ENCODE measurements around the gene SLC16A1. TPM values are rescaled to one million over a fixed set of nuclear protein-coding genes. Genes with fewer than 3 reads are reported as not detected.
A peak's percentile ranks its signal among the peaks of the same experiment; 100 is the strongest.
"Not testable (repeated sequence)": the region's sequence is repeated elsewhere in the genome, so short reads cannot be mapped to it uniquely, and the experiment has no call there.

Gene SLC16A1
- total RNA-seq, result 10 to 100 TPM; 55.6 to 70.5 TPM

DNA sequence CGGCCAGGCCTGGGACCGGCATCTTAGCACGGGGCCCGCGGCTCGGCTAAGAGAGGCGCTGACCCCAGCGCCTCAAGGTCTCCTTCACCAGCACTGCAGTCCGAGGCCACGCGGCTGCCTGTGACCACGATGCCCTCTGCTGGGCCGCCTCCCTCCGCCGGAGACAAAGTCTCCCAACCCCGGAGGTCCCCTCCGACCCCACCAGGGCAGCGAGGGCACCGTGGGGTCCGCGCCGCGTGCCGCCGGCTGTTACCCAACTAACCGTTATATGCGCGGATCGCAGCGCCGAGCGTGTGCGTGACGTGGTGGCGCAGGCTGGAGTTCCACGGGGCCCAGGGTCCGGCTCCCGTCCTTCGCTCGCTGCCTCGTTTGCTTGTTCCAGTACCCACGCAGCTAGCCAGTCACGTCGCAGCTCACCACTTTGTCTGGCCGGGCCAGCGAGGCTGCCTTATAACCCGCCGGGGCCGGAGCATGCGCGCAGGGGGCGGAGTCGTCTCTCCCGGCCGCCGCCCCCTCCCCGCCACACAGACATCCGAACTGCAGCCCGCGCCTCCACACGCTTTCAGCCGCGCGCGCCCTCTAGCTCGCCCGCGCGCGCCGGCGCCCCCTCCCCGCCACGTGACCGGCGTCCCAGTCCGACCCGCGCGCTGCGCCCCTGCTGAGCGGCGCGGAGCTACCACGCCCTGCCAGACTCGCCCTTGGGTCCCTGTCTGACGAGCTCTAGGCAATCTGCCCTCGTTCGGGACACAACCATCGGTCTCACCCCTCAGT is at the start of gene SLC16A1:
Gene SLC16A1 (minus strand): TSS at position 424 of the 771 bp plus-strand sequence. CDS start 26,888 bp downstream, outside the sequence.
- peak; percentile 93 to 94 for DNase-seq
- Mint-ChIP-seq H3K9me3 (no peaks in the 10 kb centered on the region), H3K4me1 (ENCODE audit: low read depth) (peaks cover 72% of the 10 kb centered on the region)

DNA sequence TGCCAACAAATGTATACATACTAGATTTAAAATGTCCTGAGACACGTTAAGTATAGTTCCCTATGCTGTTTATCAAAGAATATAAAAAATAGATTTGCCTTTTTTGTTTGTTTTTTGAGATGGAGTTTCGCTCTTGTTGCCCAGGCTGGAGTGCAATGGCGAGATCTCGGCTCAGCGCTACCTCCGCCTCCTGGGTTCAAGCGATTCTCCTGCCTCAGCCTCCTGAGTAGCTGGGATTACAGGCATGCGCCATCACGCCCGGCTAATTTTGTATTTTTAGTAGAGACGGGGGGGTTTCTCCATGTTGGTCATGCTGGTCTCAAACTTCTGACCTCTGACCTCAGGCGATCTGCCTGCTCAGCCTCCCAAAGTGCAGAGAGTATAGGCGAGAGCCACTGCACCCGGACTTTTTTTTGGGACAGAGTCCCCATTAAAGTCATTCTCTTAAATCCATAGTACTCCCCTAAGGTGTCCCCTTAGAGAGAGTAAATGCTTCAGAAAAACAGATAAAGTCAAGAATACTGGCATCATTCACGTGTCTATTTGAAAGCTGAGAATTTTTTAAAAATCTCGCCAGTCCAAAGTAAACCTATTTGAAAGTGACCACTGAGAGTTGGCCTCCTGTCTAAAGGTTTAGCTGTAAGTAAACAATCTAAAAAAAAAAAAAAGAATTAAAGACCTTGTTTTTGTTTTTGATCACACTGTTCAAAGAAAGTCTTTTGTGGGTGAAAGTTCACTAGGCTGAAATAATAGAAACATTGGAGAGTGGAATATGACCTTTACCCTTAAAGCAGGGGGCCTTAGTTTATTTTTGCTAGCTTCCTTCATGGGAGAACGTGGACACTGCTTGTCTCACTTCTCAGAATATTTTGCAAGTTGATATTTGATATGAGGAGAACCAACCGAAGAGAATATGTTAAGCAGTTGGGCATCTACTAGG is 48.0 kb upstream of the SLC16A1 start:
- Mint-ChIP-seq H3K4me1 (ENCODE audit: low read depth) (no peaks in the 10 kb centered on the region), H3K27me3 (ENCODE audit: low read depth) (no peaks in the 10 kb centered on the region), H3K36me3 (ENCODE audit: insufficient read depth in 2 of 2) (peaks cover 0 to 6% of the 10 kb centered on the region in 2 donors), H3K9me3 (no peaks in the 10 kb centered on the region), H3K4me3 (no peak overlapping the region), H3K27ac (no peak overlapping the region)
- no peak for ATAC-seq (replicated peaks in 1 of 2)
- DNase-seq, result no peak

More for the DNA sequence above, at the start of gene SLC16A1:
- H3K4me3 Mint-ChIP-seq, result peak within 1 kb of the TSS; percentile 90 to 100
- ATAC-seq (replicated peaks in 1 of 2), result peak; percentile 76 to 77
- peak within 1 kb of the TSS; percentile 88 for H3K27ac Mint-ChIP-seq
- no peaks in the 10 kb centered on the region for H3K27me3 Mint-ChIP-seq (ENCODE audit: low read depth)
- H3K36me3 Mint-ChIP-seq (ENCODE audit: insufficient read depth in 2 of 2), result peaks cover 9 to 21% of the 10 kb centered on the region in 2 donors

- no peak overlapping the region for H3K4me3 Mint-ChIP-seq
Observed at GRCh38 chr1:113002297-113002696, 46.3 kb upstream of the SLC16A1 start.

DNA sequence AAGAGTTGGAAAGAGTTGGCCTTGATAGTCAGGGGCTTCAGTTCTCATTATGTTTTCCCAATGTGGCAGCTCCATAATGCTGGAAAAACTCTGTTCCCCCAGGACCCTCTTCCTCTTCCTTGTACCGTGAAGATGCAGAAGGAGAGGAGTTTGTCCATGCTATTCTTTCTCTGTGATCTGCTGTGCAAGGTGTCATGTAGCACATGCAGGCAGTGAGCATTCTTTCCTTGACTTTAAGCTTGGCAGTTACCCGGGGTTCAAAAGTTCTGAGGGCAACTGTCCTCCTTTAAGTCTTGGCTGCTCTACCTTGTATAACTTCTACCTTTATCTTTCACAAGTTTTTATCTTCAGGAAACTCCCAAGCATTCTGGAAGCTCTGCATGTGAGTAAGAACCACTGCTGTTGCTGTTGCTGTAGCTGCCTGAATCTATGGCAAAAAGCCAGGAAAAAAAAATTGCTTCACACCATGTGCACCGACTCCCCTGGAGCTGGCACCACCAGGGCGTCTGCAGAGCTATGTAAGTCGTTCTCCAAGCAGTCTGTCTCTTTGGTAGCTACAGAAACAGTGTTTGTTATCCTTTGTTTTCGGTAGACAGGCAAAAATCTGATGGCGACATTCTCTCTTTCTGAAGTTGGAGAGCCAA is 42.7 kb upstream of the SLC16A1 start:
- H3K4me3 Mint-ChIP-seq, result no peak overlapping the region
- peaks cover 2 to 6% of the 10 kb centered on the region in 2 donors for H3K36me3 Mint-ChIP-seq (ENCODE audit: insufficient read depth in 2 of 2)
- H3K4me1 Mint-ChIP-seq (ENCODE audit: low read depth), result no peaks in the 10 kb centered on the region
- ATAC-seq (replicated peaks in 1 of 2), result no peak
- no peaks in the 10 kb centered on the region for H3K27me3 Mint-ChIP-seq (ENCODE audit: low read depth)
- DNase-seq, result no peak
- H3K9me3 Mint-ChIP-seq, result no peaks in the 10 kb centered on the region
- no peak overlapping the region for H3K27ac Mint-ChIP-seq

More at GRCh38 chr1:113002297-113002696, 46.3 kb upstream of the SLC16A1 start:
- Mint-ChIP-seq H3K36me3 (ENCODE audit: insufficient read depth in 2 of 2) (peaks cover 0 to 6% of the 10 kb centered on the region in 2 donors), H3K27ac (no peak overlapping the region), H3K9me3 (no peaks in the 10 kb centered on the region), H3K27me3 (ENCODE audit: low read depth) (no peaks in the 10 kb centered on the region), H3K4me1 (ENCODE audit: low read depth) (no peaks in the 10 kb centered on the region)
- ATAC-seq (replicated peaks in 1 of 2) (no peak), DNase-seq (no peak)

GRCh38 chr1:112997781-112998180 is 41.8 kb upstream of the SLC16A1 start:
- no peak for ATAC-seq (replicated peaks in 1 of 2)
- Mint-ChIP-seq H3K27me3 (ENCODE audit: low read depth) (no peaks in the 10 kb centered on the region), H3K4me3 (no peak overlapping the region), H3K4me1 (ENCODE audit: low read depth) (no peaks in the 10 kb centered on the region), H3K36me3 (ENCODE audit: insufficient read depth in 2 of 2) (peaks cover 2 to 6% of the 10 kb centered on the region in 2 donors), H3K27ac (no peak overlapping the region), H3K9me3 (no peaks in the 10 kb centered on the region)
- DNase-seq, result no peak

DNA sequence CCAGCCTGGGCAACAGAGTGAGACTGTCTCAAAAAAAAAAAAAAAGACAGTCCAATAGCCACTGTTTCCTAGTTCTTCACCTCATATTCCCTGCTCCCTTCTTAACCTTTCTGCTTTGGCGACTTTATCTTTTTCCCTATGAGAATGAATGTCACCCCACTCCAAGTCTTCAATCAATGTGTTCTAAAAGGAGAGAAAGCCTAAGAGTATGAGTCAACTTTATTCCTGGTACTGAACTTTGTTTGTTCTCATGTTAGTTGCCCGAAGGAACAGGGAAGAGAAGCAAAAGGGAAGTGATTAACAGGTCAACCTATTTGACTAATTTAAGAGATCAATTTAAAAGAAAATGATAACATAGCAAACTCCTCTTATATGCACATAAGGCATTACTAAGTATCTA is 39.9 kb upstream of the SLC16A1 start:
- Mint-ChIP-seq H3K36me3 (ENCODE audit: insufficient read depth in 2 of 2) (peaks cover 1 to 2% of the 10 kb centered on the region in 2 donors), H3K4me3 (no peak overlapping the region), H3K27ac (no peak overlapping the region), H3K4me1 (ENCODE audit: low read depth) (no peaks in the 10 kb centered on the region), H3K9me3 (no peaks in the 10 kb centered on the region), H3K27me3 (ENCODE audit: low read depth) (no peaks in the 10 kb centered on the region)
- ATAC-seq (replicated peaks in 1 of 2) (no peak), DNase-seq (no peak)

- not testable (repeated sequence) for H3K27ac Mint-ChIP-seq; H3K27me3 Mint-ChIP-seq (ENCODE audit: low read depth); ATAC-seq (replicated peaks in 1 of 2); H3K4me3 Mint-ChIP-seq; H3K4me1 Mint-ChIP-seq (ENCODE audit: low read depth); H3K9me3 Mint-ChIP-seq; DNase-seq; H3K36me3 Mint-ChIP-seq (ENCODE audit: insufficient read depth in 2 of 2)
Observed at GRCh38 chr1:112995021-112995420, 39.0 kb upstream of the SLC16A1 start.

DNA sequence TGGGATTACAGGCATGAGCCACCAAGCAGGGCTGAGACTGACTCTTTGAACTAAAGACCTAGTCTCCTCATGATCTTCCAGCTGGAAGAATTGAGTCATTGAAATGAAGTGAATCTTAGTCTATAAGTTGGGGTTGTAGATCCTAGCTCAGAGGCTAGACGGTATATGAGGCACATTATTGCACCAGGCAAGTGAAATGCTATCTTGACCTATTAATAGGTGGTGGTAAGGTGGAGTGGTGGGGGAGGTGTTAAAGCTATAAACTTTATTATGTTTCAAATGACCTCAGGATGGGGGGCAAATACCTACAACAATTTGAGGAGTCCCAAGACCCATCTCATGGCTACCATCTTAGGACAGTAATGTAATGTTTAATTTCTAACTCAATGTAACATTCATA is 36.8 kb upstream of the SLC16A1 start:
- no peaks in the 10 kb centered on the region for H3K27me3 Mint-ChIP-seq (ENCODE audit: low read depth)
- ATAC-seq (replicated peaks in 1 of 2), result no peak
- no peaks in the 10 kb centered on the region for H3K4me1 Mint-ChIP-seq (ENCODE audit: low read depth)
- H3K36me3 Mint-ChIP-seq (ENCODE audit: insufficient read depth in 2 of 2), result peaks cover 0 to 2% of the 10 kb centered on the region in 2 donors
- H3K4me3 Mint-ChIP-seq, result no peak overlapping the region
- no peak for DNase-seq
- no peaks in the 10 kb centered on the region for H3K9me3 Mint-ChIP-seq
- no peak overlapping the region for H3K27ac Mint-ChIP-seq

GRCh38 chr1:112991402-112992120 is 35.6 kb upstream of the SLC16A1 start:
- Mint-ChIP-seq H3K4me1 (ENCODE audit: low read depth) (no peaks in the 10 kb centered on the region), H3K27ac (no peak overlapping the region), H3K9me3 (no peaks in the 10 kb centered on the region)

GRCh38 chr1:112990271-112990670 is 34.3 kb upstream of the SLC16A1 start:
- H3K9me3 Mint-ChIP-seq, result no peaks in the 10 kb centered on the region
- H3K27me3 Mint-ChIP-seq (ENCODE audit: low read depth), result no peaks in the 10 kb centered on the region
- H3K27ac Mint-ChIP-seq, result no peak overlapping the region
- no peak for ATAC-seq (replicated peaks in 1 of 2)
- no peaks in the 10 kb centered on the region for H3K36me3 Mint-ChIP-seq (ENCODE audit: insufficient read depth in 2 of 2)
- H3K4me3 Mint-ChIP-seq, result no peak overlapping the region
- no peaks in the 10 kb centered on the region for H3K4me1 Mint-ChIP-seq (ENCODE audit: low read depth)
- DNase-seq, result no peak

More at GRCh38 chr1:112991402-112992120, 35.6 kb upstream of the SLC16A1 start:
- H3K36me3 Mint-ChIP-seq (ENCODE audit: insufficient read depth in 2 of 2), result peaks cover 0 to 2% of the 10 kb centered on the region in 2 donors
- ATAC-seq (replicated peaks in 1 of 2) (no peak), DNase-seq (no peak)
- H3K4me3 Mint-ChIP-seq, result no peak overlapping the region
- no peaks in the 10 kb centered on the region for H3K27me3 Mint-ChIP-seq (ENCODE audit: low read depth)

DNA sequence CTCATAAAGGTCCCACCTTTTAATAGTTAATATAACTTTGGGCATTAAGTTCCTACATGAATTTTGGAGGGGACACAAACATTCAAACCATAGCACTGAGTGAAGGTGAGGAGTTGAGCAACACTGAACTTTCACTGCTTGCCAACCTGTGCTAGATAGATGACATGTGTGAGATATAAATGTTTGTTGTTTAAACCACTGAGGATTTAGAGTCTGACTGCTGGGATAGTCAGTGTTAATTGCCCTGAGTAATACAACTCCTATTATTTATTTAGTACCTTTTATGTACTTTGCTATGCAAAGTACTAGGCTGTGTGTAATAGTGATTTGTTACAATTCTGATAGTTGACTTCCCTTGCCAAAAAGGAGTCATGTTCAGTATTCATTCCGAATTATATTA is 32.4 kb upstream of the SLC16A1 start:
- Mint-ChIP-seq H3K4me3 (no peak overlapping the region), H3K9me3 (no peaks in the 10 kb centered on the region), H3K27me3 (ENCODE audit: low read depth) (no peaks in the 10 kb centered on the region), H3K4me1 (ENCODE audit: low read depth) (no peaks in the 10 kb centered on the region), H3K27ac (no peak overlapping the region), H3K36me3 (ENCODE audit: insufficient read depth in 2 of 2) (no peaks in the 10 kb centered on the region)
- ATAC-seq (replicated peaks in 1 of 2), result no peak
- DNase-seq, result no peak

GRCh38 chr1:112985123-112985522 is 29.1 kb upstream of the SLC16A1 start:
- no peak overlapping the region for H3K4me3 Mint-ChIP-seq
- no peak for DNase-seq
- no peaks in the 10 kb centered on the region for H3K9me3 Mint-ChIP-seq
- no peaks in the 10 kb centered on the region for H3K27me3 Mint-ChIP-seq (ENCODE audit: low read depth)
- H3K36me3 Mint-ChIP-seq (ENCODE audit: insufficient read depth in 2 of 2), result no peaks in the 10 kb centered on the region
- no peaks in the 10 kb centered on the region for H3K4me1 Mint-ChIP-seq (ENCODE audit: low read depth)
- ATAC-seq (replicated peaks in 1 of 2), result no peak
- H3K27ac Mint-ChIP-seq, result no peak overlapping the region

Data from activated T-cell treated with anti-CD3 and anti-CD28 coated beads, Interleukin-2, amount 50 U/mL, for 72 hours (primary cell).